Heart left ventricle (tissue), 16 donors: ENCODE measurements around the gene TPPP3. TPM values are rescaled to one million over a fixed set of nuclear protein-coding genes. Genes with fewer than 3 reads are reported as not detected.

Experiments
- ATAC-seq, 4 donors: fragments of 200-7000 bp; cut with Tn5 transposase; one replicate each; pipeline ENCODE4 v1.9.1; 2020 to 2022; ENCODE audit warnings: moderate library complexity in 4 of 4, mild to moderate bottlenecking in 3 of 4, moderate number of reproducible peaks in 1 of 4
- DNase-seq, 5 donors: peaks; one replicate each; pipeline ENCODE4 v3.0.0-alpha.2; 2020
- H3K27ac ChIP-seq, 12 donors: fragments of 200-600 bp; sonication (generic) in 4 of 12; one replicate each; pipeline versions ENCODE4 v1.5.0 to v1.8.0; 2016 to 2022; ENCODE audit warnings: mild to moderate bottlenecking in 2 of 12
- H3K27me3 ChIP-seq, 9 donors: fragments of 200-600 bp; sonication (generic) in 2 of 9; one replicate each; pipeline versions ENCODE4 v1.5.1 to v1.8.0; 2016 to 2022; ENCODE audit warnings: mild to moderate bottlenecking in 3 of 9
- H3K36me3 ChIP-seq, 9 donors: fragments of 200-600 bp; sonication (generic) in 2 of 9; one replicate each; pipeline versions ENCODE4 v1.5.0 to v1.8.0; 2018 to 2022; ENCODE audit warnings: mild to moderate bottlenecking in 2 of 9
- H3K4me1 ChIP-seq, 12 donors: fragments of 200-600 bp; sonication (generic) in 4 of 12; one replicate each; pipeline versions ENCODE4 v1.5.0 to v1.8.0; 2016 to 2022; ENCODE audit warnings: mild to moderate bottlenecking in 3 of 12
- H3K4me3 ChIP-seq, 12 donors: fragments of 200-600 bp; sonication (generic) in 4 of 12; one replicate each; pipeline versions ENCODE4 v1.5.0 to v1.8.0; 2017 to 2022; ENCODE audit warnings: mild to moderate bottlenecking in 9 of 12, moderate library complexity in 4 of 12
- H3K9me3 ChIP-seq, 12 donors: fragments of 200-600 bp; sonication (generic) in 4 of 12; one replicate each; pipeline versions ENCODE4 v1.5.0 to v1.8.0; 2016 to 2022; ENCODE audit warnings: mild to moderate bottlenecking in 1 of 12
- POLR2A ChIP-seq, 2 donors: fragments of 450-650 bp; IDR thresholded peaks; one replicate each; pipeline ENCODE4 v1.6.1; 2017; ENCODE audit warnings: antibody characterized with exemption in 2 of 2, mild to moderate bottlenecking in 2 of 2, moderate library complexity in 2 of 2
- WGBS, 4 donors: extraction: QIAGEN DNeasy Blood & Tissue Kit in 2 of 4; methylation state at CpG; one replicate each; pipeline versions ENCODE4 v1.1.5 to v1.1.7; 2013 to 2018; 5-methylcytosine and 5-hydroxymethylcytosine counted together
- intact Hi-C, 10 donors: fragments of 100-400 bp; cut with DNase I; formaldehyde crosslinking; loops; one replicate each; pipeline versions ENCODE4 v1.11.1 to v1.14.2; 2022
- polyA plus RNA-seq, 2 donors: library from polyadenylated mRNA; stranded (reverse); fragments of 200-250 nt; gene quantifications; one replicate each; pipeline ENCODE4 v1.2.3, GENCODE V29; 2013
- total RNA-seq, 9 donors: library from RNA; depleted of rRNA in 2 of 9; stranded (reverse); fragments of >200 nt in 2 of 9; fragmentation: NEBNext Ultra II Directional in 3 of 9; extraction: Animal tissue kit (Norgen Biotek cat#: 25700) in 3 of 9; gene quantifications; one replicate each; pipeline versions ENCODE4 v1.1.0 to v1.2.4, GENCODE V29; 2016 to 2023
- TF ChIP-seq, protein P1 (sequence below), 12 donors: fragments of 200-600 bp; sonication (generic) in 4 of 12; IDR thresholded peaks; one replicate each; pipeline versions ENCODE4 v1.5.0 to v1.8.0; 2018 to 2022; ENCODE audit warnings: antibody characterized with exemption in 12 of 12, mild to moderate bottlenecking in 5 of 12
- donor health status: ischemic (EF 13 %, LVEDD 7.1; RV severe dilation, severe dysfunction).
- donor health status: healthy with polysubstance abuse.
- donor health status: DM: no; HTN: yes; CAD: no.
- donor health status: DM: no; HTN: no; CAD: no.
- donor health status: ischemic (EF 25% LVEDD 6.9; RV normal size, moderate dysfunction).
- donor health status: ischemic (EF 25% LVEDD 5.7; RV mildly dilated, moderate dysfunction).
- donor health status: healthy.
- donor health status: DM: yes; HTN: yes; CAD: no.
- donor health status: ischemic (EF 35%, LVEDD 5.7; RV mildly dilated, moderate dysfunction).
- donor health status: nonischemic (EF 11% LVEDD 7.7; RV severe dilation, severe dysfunction).
- donor health status: DM: yes; HTN: yes; CAD: no.
- donor health status: PGD.
- donor health status: ischemic (EF 29% LVEDD 5.4; RV normal size, mild dysfunction).
- donor health status: nonischemic (EF 23%, LVEDD 6.1; RV moderate dilation, normal function).

TPPP3 gene
- total and polyA plus RNA-seq, 11 donors, result 7.0 to 20.1 (median 10.3) TPM

DNA sequence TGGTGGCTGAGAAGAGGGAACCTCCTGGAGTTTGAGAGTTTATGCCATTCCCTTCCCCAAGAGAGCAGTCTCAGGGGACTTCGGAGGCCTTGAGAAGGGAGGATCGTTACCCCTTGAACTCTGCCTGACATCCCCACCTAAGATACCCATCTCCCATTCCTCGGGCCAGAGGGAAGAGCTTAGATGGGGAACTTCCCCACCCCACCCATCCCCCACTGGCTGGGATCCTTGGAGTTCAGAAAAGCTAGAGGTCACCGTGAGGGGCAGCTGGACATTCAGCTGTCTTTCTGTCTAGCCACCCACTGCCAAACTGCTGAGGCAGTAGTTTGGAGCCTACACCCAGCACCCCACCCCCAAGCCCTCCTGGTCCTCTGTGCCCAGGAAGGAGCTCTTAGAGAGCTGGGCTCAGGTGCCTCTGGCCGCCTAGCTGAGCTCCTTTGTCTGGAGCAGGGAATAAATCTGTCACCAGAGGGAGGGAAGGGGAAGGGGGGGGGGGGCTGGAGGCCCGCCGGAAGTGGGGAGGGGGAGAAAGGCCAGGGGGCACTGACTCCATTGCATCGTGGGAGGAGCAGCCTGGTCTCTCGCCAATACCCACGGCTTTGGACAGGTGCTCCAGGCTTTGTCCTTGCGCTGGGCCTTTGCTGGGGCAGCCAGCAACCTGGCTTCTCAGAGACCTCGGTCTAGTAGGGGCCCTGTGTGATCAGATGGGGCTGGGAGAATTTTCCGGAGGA is 38.6 kb upstream of the TPPP3 start:
- ATAC-seq, result no peak
- Histone ChIP-seq H3K9me3 (no peaks in the 10 kb centered on the region), H3K36me3 (peaks cover 0 to 5% (median 0%) of the 10 kb centered on the region in 9 donors), H3K27ac (peak overlapping the region in 6 of 12 donors; percentile 9 to 57 (median 33)), H3K4me3 (peak overlapping the region in 11 of 12 donors; percentile 13 to 62 (median 53)), H3K4me1 (peaks cover 0 to 44% (median 15%) of the 10 kb centered on the region in 12 donors), H3K27me3 (peaks cover 0 to 24% (median 0%) of the 10 kb centered on the region in 9 donors)
- no peak for TF ChIP-seq POLR2A (IDR thresholded peaks at IDR 0.05)
- TF ChIP-seq, protein P1, sequence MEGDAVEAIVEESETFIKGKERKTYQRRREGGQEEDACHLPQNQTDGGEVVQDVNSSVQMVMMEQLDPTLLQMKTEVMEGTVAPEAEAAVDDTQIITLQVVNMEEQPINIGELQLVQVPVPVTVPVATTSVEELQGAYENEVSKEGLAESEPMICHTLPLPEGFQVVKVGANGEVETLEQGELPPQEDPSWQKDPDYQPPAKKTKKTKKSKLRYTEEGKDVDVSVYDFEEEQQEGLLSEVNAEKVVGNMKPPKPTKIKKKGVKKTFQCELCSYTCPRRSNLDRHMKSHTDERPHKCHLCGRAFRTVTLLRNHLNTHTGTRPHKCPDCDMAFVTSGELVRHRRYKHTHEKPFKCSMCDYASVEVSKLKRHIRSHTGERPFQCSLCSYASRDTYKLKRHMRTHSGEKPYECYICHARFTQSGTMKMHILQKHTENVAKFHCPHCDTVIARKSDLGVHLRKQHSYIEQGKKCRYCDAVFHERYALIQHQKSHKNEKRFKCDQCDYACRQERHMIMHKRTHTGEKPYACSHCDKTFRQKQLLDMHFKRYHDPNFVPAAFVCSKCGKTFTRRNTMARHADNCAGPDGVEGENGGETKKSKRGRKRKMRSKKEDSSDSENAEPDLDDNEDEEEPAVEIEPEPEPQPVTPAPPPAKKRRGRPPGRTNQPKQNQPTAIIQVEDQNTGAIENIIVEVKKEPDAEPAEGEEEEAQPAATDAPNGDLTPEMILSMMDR (IDR thresholded peaks at IDR 0.05), result no peak
- DNase-seq, result no peak
- intact Hi-C loops, result no loop called here
- WGBS, 4 donors, result 47 to 55% (median 51%) methylated on average over 10 to 13 of the region's 13 CpGs

- Histone ChIP-seq H3K27me3 (peaks cover 0 to 24% (median 0%) of the 10 kb centered on the region in 9 donors), H3K4me3 (peak within 1 kb of the TSS; percentile 25 to 62 (median 51)), H3K9me3 (no peaks in the 10 kb centered on the region), H3K27ac (peak within 1 kb of the TSS in 7 of 12 donors; percentile 9 to 57 (median 39)), H3K4me1 (peaks cover 0 to 44% (median 15%) of the 10 kb centered on the region in 12 donors), H3K36me3 (peaks cover 0 to 3% (median 0%) of the 10 kb centered on the region in 9 donors)
- no peak for TF ChIP-seq POLR2A (IDR thresholded peaks at IDR 0.05)
- TF ChIP-seq, protein P1 (IDR thresholded peaks at IDR 0.05), result peak in 2 of 12 donors; percentile 5 to 12
- intact Hi-C loops, result no loop called here
- 1 to 2% (median 1%) methylated on average over 18 to 87 of the region's 87 CpGs for WGBS, 4 donors
- DNase-seq, result peak in 3 of 5 donors; percentile 30 to 76 (median 49)
- ATAC-seq, result peak in 3 of 4 donors; percentile 38 to 73 (median 60)
Measured at GRCh38 chr16:67430977-67431774, 37.9 kb upstream of the TPPP3 start, which contains the start of gene HSD11B2. HSD11B2 (plus strand) TSS chr16:67431121; CDS start chr16:67431249, 128 bp downstream.

- H3K27ac ChIP-seq, result peak overlapping the region in 2 of 12 donors; percentile 42 to 52
- peak in 2 of 4 donors; percentile 2 to 19 for ATAC-seq
- intact Hi-C loops, result no loop called here
Measured at GRCh38 chr16:67430504-67430976, 37.2 kb upstream of the TPPP3 start.

More at GRCh38 chr16:67430504-67430976, 37.2 kb upstream of the TPPP3 start:
- no peaks in the 10 kb centered on the region for H3K9me3 ChIP-seq
- H3K4me1 ChIP-seq, result peaks cover 0 to 44% (median 15%) of the 10 kb centered on the region in 12 donors
- H3K36me3 ChIP-seq, result no peaks in the 10 kb centered on the region
- WGBS, 4 donors, result 2 to 6% (median 3%) methylated on average over 6 to 53 of the region's 53 CpGs
- no peak for DNase-seq
- TF ChIP-seq, protein P1 (IDR thresholded peaks at IDR 0.05), result no peak
- TF ChIP-seq POLR2A (IDR thresholded peaks at IDR 0.05), result no peak
- peaks cover 0 to 28% (median 0%) of the 10 kb centered on the region in 9 donors for H3K27me3 ChIP-seq
- H3K4me3 ChIP-seq, result peak overlapping the region; percentile 25 to 62 (median 51)
